ENCODE data around the gene GYG2. TPM values are rescaled to one million over a fixed set of nuclear protein-coding genes. Genes with fewer than 3 reads are reported as not detected.
"Not testable (repeated sequence)": the region's sequence is repeated elsewhere in the genome, so short reads cannot be mapped to it uniquely, and the experiment has no call there.

The GYG2 gene
- 4.6 TPM for polyA plus RNA-seq (2013, experiment 1 of 2; ENCODE audit: insufficient read length)
- polyA plus RNA-seq (2013, experiment 2 of 2; ENCODE audit: insufficient read length): 5.1 TPM

DNA sequence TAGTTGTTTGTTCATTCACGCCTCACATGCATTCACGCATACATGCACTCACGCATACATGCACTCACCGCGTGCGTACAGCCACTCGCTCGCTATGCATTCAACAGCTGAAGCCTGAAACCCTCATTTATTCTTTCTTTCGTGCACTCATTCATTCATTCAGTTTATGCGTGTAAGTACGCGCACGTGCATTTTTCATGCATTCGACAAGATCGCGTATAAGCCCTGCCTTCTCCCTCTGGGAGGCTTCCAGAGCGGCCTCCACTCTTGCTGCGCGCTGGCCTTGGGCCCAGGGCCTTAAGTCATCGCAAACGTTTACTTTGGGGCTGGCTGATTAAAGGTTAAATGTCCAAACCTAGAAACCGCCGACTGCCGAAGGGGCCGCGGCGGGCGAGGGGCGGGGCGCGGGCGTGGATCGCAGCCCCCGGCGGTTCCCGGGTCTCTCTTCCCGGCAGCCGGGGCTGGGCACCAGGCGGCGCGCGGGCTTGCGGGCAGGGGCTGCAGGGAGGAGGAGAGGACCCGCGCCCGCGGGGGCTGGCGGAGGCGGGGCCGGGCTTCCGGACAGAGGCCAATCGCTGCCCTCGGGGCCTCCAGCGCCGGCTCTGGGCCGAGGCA lies at the start of gene GYG2:
GYG2 (plus strand) TSS at position 587 of the 615 bp plus-strand sequence. CDS start 1,259 bp downstream, outside the sequence.
- DNase-seq: peak; percentile 18

GRCh38 chrX:2780472-2781225 lies 48.1 kb upstream of the GYG2 start:
- DNase-seq: not testable (repeated sequence)

- DNase-seq: no peak
These were observed 47.5 kb upstream of the GYG2 start for GRCh38 chrX:2781226-2781571.

DNA sequence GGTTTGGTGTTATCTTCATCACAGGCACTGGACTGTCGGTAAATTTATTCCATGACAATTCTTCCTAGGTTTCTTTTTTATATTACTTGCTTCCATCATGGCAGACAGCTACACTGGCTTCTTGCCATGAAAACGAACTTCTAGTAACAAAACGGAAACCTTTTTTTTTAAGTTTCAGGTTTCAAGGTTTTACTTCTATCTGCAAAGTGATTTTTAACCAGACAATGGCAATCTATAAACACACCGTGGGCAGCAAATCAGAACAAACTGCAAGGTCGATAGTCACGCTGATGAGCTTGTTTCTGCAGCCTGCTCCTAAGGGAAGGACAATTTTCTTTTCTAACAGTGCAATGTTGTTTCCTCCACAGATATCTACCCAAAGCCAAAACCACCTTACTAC lies 47.0 kb upstream of the GYG2 start:
- no peak for DNase-seq

DNA sequence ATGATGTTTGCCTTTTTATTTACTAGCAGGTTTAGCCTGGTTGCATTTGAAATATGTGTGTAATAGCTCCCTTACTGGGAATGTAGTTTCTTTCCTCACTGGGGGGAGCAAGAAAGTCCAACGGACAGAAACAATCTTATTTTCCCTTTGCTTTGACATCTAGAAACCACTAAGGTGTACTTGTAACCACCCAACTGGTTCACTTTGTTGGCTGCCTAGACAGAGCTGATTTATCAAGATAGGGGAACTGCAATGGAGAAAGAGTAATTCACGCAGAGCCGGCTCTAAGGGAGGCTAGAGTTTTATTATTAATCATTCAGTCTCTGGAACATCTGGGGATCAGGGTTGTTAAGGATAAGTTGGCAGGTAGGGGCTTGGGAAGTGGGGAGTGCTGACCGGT lies 46.6 kb upstream of the GYG2 start:
- no peak for DNase-seq

GRCh38 chrX:2782778-2783177 lies 46.0 kb upstream of the GYG2 start:
- DNase-seq: no peak

DNA sequence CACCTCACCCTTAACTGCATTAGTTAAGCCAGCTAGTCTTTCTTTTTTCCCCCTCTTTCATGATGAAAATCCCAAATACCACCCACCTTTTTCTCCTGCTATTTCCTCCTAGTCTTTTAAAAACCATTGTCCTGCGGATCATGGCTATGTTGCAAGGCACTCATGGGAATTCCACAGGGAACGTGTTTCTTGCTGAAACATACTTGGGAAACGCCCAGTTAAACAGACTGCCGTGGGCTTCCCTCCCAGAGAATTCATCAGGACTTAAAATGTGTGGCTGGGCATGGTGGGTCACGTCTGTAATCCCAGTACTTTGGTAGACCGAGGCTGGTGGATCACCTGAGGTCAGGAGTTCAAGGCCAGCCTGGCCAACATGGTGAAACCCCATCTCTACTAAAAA lies 44.7 kb upstream of the GYG2 start:
- no peak for DNase-seq

DNA sequence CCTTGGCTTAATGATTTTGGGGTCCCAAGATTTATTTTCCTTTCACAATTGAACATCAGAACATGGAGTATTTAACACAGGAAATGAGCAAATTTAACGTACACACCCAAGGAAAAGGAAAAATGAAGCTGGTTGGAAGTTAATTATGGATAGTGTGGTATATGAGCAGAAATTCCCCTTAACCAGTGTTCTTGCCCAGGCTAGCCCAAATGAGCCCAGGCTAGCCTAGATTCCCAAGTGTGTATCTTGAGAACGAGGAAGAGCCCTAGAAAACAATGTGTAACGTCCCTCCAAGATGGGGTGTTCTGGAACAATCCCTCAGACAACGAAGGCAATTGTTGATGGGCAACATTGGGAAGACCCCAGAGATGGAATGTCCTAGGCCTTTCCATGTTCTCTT lies 43.2 kb upstream of the GYG2 start:
- DNase-seq: no peak

- no peak for DNase-seq
These were observed 39.8 kb upstream of the GYG2 start for GRCh38 chrX:2788980-2789379.

DNA sequence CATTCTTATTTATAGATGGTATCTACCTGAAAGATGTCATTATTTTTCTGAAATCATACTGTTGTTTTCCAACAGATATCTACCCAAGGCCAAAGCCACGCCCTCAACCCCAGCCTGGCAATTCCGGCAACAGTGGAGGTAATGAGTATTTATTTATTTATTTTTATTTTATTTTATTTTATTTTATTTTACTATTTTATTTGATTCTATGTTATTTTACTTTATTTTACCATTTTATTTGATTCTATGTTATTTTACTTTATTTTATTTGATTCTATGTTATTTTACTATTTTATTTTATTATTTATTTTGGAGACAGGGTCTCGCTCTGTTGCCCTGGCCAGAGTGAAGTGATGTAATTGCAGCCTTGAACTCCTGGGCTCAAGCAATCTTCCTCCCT lies 39.2 kb upstream of the GYG2 start:
- DNase-seq: no peak

- no peak for DNase-seq
These were observed 35.0 kb upstream of the GYG2 start for GRCh38 chrX:2793752-2794151.

- no peak for DNase-seq
These were observed 34.4 kb upstream of the GYG2 start for GRCh38 chrX:2794336-2794735.

DNA sequence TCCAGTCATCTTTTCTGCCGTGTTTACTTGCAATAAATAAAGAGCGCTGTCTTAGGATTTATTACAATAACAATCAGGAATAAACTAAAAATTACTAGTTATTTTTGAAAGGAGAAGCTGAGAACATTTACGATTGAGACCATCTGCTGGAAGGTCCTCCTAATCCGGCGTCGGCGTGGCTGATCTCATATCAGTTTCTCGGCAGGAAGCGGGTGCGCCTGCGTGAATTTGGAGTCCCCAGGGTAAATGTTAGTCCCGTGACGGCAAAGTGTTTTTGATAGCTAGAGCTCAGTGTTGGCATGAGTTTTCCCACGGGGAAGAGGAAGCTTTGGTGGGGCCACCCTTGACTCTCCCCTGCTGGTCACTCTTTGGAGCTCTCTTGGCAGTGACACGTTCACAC lies 31.9 kb upstream of the GYG2 start:
- DNase-seq: not testable (repeated sequence)

DNA sequence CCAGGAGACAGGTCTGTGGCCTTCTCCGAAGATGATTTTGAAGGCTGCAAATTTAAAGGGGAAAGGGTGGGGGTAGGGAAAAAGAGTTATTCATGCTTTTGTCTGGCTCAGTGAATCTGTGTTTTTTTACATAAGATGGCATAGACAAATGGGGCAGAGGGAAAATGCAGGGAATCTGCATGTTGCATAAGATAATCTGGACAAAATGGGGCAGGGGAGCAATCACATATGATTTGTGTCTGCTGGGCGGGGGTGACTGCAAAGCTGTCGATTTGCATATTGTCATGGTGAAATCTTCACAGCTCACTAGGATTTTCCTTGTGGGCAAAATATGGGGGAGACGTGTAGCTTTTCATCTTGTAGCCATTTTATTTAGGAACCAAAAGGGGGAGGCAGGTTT lies 29.4 kb upstream of the GYG2 start:
- no peak for DNase-seq

DNA sequence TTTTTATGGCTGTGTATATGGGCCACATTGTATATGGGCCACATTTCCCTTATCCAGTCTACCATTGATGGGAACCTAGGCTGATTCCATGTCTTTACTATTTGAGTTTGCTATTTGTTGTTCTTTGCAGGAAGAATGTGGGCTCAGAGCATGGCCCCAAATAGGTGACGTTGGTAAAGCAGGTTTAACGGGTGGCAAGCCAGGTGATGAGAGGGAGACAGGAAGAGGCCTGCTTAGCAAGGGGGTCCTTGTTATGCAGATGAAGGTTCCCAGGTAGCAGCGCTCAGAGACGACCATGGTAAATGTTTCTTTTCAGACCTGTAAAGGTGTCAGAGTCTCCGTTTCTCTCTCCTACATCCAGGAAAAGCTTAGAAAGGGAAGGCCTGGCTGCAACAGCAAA lies 28.8 kb upstream of the GYG2 start:
- DNase-seq: not testable (repeated sequence)

DNA sequence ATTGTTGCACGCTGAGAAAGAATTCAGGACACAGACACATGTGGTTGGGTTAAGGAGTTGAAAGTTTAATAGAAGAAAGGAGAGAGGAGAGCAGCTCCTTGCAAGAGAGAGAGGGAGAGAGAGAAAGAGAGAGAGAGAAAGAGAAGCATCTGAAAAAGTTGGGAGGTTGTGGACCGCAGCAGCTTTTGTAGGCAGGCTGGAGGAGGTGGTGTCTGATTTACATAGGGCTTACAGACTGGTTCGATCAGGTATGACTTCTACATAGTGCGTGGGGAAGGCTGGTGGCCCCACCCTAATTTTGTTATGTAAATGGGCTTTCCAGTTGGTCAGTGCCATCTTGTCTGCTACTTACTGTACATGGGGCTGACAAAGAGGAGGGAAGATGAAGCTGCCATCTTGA lies 27.5 kb upstream of the GYG2 start:
- DNase-seq: no peak

- DNase-seq: peak; percentile 75
These were observed 26.2 kb upstream of the GYG2 start for GRCh38 chrX:2802376-2803090.

DNA sequence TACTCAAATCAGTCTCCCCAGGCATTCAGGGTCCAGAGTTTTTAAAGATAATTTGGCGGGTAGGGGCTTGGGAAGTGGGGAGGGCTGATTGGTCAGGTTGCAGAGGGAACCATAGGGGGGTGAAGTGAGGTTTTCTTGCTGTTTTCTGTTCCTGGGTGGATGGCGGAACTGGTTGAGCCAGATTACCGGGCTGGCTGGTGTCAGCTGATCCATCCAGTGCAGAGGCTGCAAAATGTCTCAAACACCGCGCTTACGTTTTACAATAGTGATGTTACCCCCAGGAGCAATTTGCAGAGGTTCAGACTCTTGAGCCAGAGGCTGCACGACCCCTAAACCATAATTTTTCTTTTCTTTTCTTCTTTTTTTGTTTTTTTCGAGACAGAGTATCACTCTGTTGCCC lies 25.2 kb upstream of the GYG2 start:
- not testable (repeated sequence) for DNase-seq

DNA sequence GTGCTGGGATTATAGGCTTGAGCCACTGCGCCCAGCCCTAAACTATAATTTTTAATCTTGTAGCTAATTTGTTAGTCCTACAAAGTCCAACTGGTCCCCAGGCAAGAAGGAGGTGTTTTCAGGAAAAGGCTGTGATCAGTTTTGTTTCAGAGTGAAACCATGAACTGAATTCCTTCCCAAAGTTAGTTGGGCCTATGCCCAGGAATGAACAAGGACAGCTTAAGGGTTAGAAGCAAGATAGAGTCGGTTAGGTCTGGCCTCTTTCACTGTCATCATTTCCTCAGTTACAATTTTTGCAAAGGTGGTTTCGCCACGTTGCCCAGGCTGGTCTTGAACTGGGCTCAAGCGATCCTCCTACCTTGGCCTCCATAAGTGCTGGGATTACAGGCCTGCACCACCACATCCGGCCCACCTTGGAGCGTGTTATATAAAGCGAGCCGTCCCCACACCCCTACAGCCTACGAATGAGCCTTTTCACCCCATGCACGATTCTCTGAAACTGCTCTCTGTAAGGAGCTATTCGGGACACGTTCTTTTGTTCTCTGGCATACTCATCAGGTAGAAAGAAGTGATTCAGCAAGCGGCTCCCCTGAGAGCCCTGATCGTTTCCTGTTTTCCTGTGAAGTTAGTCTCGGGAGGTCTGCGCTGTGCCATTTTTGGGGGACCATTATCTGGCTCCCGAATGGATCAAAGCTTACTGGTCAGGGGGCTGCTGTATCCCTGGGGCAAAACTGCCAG lies 24.5 kb upstream of the GYG2 start:
- DNase-seq: peak; percentile 13

DNA sequence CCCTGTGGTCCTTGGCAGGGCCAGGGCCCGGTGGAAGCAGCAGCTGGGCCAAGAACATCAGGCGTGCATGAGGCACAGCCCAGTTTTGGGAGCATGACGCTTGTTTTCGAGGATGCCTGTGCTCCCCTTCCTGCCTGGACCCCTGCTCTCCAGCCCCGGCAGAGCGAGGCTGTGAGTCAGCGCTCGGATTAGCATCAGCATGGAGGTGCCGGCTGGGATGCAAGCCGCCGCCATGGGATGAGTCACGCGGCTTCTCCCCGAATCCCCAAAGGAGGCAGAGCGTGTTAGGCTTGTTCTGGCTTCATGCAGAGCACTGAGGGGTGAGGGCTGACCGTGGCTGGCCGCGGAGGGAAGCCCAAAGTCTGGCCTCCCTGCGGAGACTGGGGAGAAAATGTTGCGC lies 23.9 kb upstream of the GYG2 start:
- peak; percentile 85 for DNase-seq

DNA sequence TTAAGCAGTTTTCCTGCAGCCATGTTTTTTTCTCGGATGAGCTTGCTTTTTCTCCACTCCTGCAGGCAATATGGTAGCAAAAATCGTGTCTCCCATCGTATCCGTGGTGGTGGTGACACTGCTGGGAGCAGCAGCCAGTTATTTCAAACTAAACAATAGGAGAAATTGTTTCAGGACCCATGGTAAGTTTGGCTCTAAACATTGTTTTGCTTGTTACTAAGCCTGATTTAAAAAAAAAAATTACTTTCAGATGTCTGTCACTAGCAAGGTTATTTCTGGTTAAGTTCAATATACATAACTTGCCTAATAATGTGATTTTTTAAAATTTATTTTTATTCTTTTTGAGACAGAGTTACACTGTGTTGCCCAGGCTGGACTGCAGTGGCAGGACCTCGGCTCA lies 17.5 kb upstream of the GYG2 start:
- DNase-seq: peak; percentile 37

DNA sequence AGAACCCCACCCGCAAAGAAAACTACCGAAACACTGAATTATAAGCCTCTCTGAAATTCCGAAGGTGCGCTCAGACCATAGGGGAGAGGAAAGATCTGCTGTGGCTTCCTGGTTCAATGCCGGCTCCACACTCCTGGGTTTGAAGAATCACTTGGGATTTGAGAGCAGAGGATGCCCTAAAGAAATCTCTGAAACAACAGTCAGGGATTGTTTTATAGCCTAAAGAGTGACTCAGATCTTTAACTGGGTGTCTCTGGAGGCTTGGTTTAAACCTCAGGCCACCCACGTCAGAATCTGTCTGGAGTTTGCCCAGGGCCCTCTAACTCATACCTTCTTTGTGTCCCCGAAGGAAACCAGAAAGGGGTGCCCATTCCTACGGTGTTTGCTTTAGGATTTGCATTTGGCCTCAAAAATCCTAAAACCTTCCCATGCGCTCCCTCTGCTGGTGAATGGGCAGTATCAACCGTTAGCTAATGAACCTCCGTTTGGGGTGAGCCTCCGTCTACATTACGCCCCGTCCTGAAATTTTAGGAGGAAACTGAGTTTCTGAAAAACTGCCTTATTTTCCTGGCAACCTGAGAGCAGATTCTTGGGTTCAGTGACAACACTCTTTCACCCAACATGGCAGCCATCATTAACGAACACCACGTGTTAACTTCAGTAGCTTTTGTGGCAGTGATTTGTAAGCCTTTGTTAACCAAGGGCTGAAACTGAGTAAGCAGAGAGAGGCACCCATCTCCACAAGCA lies 16.4 kb upstream of the GYG2 start:
- DNase-seq: peak; percentile 59
